EH (cell line): Measurements from ENCODE around the gene GRIA1.
A peak's percentile ranks its signal among the peaks of the same experiment; 100 is the strongest.

ENCODE experiments used
- DNase-seq: peaks from one replicate; pipeline ENCODE4 v3.0.0-alpha.2; 2015; ENCODE audit warnings: low read depth

The GRIA1 gene

DNA sequence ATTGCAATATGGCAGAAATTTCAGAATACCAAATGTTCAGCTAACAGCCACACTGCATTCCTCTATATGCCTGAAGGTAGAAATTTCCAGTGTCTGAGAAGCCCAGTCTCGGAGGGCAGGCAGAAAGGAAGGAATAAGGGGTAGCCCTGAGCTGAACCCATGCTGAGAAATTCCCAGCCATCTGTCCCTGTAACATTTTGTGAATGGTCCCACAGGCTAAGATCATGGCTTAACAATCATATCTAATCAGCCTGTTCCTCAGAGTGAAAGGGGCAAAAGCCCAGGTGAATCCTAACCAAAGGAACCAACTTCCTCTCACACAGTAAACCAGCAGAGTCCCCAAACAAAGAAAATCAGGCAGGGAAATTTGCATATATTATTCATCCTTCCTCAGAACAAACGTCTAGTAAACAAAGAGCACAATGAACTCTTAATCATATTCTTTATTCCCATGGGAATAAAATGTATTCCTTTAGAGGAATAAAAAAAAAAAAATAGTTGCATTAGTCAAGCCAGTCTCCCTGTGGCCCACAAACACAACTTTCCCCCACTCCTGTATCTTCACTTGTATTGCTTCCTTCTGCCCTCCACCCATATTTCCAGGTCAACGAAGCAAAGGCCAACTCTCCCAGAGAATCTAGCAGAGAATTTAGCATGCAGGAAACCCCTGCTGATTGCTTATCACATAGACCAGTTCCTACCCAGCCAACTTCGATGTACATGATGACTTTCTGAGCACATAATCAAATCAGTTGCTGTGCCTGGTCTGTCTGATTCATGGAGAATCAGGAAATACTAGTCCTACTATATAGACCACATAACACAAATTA, 290.6 kb downstream of the GRIA1 start:
- DNase-seq: no peak

DNA sequence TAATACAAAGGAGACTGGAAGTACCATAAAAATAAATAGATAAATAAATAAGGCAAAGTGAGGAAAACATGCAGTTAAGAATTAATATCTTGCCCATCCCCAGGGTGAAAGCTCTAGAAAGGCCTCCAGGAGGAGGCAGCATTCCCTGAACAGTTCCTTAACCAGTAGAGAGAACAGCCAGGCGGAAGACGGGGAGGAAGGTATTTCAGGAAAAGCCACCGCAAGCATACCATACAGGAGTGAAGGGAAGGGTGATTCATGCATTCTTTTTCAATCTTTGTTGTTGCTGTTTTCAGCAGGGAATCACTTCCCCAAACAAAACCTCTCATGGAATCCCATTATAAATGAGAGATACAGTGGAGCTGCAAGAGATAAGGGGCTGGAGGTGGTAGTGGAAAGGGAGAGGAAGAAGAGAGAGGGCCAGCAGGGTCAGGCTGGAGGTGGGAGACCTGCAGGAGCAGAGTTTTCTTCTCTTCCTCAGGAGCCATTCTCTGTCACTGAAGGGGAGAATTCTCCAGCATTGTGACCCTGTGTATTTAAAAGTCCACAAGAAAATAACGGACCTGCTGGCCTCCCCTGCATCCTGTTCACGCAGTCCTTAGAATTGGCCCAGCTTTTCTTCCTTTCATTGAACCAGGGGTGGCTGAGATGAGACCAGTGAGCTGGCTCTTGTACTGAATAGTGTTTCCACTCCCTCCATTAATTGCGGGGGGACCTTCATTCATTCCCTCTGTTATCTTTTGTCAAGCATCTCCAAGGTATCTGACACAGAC, 292.3 kb downstream of the GRIA1 start:
- DNase-seq: peak; percentile 45

DNA sequence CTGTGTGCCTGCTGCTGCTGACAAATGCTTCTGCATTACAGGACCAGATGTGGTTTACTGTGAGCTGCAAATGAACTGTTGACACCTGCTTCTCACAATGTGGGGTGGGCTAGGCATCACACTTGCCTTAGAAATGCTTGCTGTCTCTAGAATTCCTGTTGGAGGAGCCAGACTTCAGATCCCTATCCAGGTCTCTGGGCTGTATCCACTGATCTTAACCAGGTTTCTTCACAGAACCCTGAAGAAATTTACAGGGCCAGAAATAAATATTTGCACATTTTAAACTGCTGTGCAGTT, 292.8 kb downstream of the GRIA1 start:
- DNase-seq: no peak

DNA sequence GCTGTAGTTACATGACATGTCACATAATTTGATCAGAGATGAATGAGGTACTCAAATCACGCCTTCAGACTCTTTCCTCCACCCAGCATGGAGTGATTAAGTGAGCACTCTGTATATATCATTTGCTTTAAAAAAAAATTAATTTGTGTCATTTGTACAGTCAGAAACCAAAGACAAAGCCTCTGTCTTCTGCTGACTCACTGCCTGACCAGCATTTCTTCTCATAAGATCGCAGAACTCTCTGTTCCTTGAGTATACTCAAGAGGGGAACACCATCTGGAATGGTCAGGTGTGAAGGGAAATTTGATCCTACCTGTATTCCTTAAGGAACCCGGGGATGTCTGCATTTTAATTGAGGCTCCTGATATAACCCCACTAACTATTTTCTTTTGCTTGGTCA, 293.8 kb downstream of the GRIA1 start:
- no peak for DNase-seq

DNA sequence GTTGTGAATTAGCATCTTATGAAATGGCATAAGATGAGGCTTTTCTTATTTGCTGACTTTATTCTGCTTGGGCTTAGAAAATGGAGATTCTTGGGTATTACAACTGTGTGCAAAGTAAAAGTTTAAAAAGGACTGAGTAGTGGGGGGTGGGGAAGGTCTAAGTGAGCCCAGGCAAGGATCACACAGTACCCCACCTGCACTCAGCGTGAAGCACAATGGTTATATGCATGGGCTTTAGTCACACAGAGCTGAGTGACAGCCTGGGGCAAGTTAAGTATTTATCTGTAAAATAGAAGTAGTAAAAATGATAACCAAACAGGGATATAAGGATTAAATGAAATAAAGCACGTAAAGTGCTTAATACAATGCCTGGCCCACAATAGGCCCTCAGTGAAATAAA, 300.9 kb downstream of the GRIA1 start:
- DNase-seq: no peak

DNA sequence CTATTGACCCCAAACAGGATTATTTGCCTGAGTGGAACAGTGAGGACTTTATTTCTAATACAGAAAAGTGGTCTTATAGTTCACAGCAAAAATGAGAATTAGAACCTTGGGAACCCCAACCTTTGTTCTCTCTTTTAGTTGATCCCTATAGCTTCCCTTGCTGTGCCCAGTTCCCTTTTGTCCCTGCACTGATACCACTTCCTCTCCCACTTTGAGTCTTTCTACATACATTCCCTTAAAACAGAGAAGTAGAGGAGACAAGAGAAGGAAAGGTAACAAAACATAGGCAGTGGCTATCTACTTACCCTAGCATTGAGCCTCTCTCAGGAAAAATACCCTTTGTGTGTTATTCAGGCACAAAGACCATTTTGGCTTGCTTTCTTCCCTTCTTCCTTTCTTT, 301.8 kb downstream of the GRIA1 start:
- no peak for DNase-seq

DNA sequence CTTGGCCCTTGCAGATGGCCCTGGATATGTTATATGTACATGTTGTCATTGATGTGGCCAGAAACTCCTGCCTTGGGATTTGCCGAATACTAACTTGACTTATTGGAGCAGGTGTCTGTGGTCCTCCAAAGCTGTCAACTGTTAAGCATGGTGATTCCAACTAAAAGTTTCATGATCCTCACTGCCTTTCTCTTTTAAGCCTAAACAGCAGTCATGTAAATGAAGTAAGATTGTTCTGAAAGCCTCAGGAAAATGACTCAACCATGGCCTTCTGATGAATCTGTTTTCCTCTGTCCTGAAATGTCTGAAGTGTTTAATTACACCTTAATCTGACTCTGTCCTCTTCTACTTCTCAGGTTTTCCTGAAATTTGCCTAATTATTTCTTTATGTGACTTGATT, 303.2 kb downstream of the GRIA1 start:
- no peak for DNase-seq

DNA sequence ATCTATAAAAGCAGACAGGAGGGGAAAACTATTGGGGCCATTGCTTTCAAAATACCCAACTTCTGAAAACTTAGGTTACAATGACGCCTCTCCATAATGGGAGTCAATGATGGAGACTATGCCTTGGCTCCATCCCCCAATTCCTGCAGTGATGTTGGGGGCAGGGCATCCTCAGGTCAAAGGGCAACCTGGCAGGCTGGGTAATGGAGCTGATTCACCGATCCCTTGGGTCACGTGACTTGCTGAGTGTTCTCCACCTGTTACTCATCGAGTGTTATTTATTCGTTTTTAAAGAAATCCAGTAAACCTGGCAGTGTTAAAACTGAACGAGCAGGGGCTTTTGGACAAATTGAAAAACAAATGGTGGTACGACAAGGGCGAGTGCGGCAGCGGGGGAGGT, 303.9 kb downstream of the GRIA1 start:
- no peak for DNase-seq

DNA sequence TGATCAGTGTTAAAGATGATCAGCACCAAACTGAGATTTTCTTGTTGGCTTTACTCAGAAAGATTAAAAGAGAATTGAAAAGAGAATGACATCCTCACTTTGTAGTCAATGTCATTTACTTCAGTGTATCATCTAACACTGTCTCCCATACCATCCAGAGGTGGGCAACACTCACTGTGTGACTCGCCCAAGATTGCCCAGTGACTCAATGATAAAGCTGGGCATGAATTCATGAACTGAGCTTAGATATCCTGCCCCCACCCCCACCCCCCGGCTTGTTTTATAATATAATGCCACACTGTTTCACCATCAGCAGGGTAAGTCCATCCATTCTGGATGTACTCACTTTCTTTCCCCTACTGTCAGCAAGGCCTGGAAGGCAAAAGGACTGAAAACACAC, 306.1 kb downstream of the GRIA1 start:
- no peak for DNase-seq

DNA sequence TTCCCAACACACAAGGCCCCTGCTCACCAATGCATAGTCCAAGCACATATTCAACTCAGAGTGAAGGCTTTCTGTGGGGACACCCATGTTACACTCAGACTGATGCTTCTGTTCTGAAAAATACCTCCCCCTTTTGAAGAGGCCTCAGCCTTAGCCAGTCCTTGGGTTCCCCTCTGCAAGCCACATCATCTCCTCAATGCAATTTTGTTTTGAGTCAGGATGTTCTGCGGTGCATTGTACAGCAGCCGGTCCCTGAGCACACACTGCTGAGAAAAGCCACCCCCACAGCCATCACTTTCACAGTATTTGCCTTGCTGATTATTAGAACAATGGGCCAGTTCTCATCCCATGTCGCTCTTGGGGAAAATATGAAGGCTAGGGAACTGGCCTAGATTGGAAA, 307.0 kb downstream of the GRIA1 start:
- DNase-seq: no peak

DNA sequence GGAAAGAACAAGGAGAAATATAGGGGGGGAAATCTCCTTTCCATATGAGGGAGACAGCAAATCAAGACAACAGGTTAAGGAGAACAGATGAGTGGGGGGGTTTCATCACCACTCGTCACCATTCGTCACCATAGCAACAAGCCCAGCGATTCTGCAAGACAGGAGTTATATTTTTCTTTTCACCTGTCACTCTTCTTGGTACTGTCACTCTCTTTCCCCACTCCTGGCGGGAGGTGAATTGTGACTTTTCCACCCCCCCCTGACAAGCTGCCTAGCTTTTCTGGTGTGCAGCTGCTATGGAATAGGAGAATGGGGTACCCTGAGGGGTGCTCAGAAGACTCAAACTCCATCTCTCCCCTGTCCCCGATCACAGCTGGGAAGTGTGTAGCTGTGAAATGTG, 308.4 kb downstream of the GRIA1 start:
- no peak for DNase-seq

DNA sequence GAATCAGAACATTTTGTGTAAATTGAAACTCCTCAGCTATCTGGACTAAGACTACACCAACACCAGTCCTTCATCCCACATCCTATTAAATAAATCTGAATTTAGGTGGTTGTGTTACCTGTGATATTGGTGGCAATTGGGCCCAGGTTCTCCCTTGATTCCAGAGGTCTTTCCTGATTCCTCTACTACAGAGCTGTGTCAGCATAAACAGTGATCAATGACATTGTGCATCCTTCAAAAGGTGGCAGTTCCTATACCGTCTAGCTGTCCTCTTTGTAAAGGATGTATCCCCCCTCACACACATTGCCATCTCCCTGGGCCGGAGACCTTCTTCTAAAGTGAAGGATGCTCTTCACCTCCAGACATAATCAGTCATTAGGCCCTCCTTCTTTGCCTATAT, 309.0 kb downstream of the GRIA1 start:
- DNase-seq: no peak

DNA sequence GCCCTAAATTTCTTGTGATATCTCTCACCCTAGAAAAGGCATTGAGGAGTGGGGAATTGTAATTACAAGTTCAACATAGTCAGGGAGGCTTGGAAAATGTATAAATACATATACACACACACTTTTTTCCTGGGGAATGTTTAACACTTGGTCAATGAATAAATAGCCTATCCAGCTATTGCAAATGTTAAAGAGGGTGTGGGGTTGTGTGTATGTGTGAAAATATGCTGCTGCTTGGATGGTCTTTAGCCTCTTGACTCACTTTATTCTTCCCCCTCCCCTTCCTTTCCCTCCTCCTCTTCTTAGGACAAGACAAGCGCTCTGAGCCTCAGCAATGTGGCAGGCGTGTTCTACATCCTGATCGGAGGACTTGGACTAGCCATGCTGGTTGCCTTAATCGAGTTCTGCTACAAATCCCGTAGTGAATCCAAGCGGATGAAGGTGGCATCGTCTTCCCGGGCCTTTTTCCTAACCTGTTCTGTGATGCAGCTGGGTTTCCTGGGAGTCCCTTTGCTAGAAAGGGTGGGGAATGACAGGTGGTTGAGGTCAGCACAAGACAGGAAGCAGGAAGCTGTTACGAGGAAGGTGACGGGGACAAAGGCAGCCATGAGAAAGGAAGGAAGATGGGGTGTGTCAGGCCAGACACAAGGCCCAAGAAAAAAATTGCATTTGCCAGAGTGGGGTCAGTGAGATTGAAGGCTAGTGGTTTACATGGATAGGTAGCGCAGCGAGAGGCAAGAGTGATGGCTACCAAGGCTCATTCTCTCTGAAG, 311.8 kb downstream of the GRIA1 start:
- no peak for DNase-seq

DNA sequence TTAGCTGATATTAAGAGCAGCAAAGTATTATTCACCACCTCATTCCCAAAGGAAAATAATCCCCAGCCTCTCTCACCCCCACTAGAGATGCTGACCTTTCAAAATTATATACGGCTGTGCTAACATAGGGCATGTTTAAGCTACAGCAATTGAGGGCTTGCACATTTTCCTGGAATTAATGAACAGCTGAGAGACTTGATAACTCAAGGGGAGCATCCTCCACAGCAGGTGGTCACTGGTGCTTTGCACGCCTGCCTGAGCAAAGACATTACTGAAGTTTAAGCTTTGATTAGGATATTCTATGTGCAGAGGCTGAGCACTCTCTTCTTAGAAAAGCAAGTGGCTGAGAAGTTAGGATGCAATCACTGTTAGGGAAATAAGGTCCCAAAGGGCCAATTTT, 317.3 kb downstream of the GRIA1 start:
- no peak for DNase-seq

DNA sequence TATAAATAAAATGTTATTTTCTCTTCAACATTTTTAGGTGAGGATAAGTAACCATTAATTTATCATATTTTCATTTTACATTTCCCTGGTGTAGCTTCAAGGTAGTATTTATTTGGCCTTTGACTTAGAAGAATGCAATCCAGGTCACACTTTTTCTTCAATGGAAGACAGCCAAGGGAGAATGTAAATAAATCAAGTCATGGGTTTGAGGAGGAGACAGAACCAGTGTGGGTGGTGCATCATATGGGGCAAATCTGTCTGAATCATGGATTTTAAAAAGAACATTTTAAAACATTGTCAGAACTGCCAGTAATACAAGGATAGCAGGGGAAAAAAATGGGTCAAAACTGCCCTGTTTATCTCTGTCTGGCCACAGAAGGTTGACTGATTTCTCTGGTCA, 318.7 kb downstream of the GRIA1 start:
- DNase-seq: no peak

DNA sequence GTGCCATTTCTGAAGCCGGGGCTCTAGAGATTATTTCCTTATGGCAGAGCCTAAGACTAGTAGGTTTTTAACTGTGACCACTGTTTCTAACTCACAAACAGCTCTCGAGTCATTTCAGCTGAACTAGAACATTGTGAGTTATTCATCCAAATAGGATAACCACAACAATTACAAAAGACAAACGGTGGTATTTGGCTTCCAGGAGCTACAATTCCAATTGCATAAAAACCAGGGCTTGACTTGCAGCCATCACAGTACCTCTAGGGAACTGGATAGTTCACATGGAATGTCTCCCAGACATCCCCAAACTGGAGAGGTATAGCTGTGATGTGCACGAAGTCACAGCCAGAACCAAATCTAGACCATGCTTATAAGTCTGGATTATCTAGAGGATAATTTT, 323.4 kb downstream of the GRIA1 start:
- peak; percentile 21 for DNase-seq

DNA sequence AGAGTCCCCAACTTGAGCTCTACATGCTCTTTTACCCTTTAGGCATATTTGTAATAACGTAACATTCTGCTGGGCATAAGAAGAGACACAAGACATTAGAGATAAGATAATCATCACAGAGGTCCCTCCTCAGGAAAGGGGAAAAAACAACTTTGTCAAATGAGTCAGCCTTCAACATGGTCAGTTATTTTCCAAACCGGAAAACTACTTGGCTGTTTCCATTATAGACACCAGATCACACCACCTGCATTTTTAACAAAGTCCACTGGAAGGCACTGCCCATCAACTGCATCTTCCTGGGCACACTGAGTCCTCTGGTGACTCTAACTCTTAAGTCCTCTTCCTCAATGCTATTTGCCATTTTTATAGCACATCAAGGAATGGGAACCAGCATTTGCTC, 326.4 kb downstream of the GRIA1 start:
- peak; percentile 53 for DNase-seq

DNA sequence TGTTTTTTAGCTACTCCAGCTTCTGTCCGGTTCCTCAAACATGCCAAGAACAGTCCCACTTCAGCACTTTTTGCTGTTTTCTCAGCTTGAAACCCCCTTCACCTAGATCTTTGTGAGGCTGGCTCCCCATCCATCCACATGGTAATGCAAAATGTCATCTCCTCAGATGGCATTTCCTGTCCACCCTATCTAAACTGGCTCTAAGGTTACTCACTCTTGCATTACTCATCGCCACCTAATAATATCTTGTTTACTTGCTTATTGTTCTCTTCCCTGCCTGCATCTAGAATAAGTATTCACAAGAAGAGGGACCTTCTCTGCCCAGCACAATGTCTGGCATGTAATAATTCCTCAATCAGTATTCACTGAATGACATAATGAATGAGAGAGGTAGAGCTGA, 328.2 kb downstream of the GRIA1 start:
- DNase-seq: peak; percentile 48

DNA sequence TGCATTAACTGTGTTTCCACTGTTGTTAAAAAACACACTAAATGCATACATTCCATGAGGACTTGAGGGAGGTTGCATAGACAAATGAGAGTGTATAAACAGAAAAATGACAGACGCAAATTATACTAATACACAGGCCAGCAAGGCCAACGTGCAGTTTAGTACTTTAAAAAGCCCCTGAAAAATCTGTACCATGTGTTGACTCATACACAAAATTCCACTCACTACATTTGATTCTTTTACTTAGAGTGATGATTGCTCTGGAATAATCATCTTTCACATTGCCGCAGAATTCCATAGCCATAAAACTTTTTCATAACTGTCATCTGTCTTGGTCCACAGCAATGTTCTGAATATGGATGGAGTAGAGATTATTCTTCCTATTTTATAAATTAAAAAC, 332.6 kb downstream of the GRIA1 start:
- no peak for DNase-seq

DNA sequence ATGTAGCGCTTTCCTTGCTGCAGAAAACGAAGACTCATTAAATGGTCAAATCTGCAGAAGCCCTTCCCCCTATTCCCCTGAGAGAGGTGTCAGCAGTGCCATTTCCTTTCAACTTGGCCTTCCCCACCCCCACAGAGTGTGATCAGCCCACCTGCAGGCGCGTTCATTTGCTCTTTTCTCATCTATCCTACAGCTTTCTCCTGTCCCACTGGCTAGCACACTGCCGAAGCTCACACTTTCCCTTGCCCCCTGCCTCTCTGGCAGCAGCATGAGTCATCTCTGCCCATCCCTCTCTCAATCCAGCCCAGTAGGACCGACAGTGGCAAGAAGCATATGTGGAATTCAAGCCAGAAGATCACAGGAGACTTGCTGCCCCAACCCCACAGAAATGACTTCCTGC, 334.4 kb downstream of the GRIA1 start:
- peak; percentile 19 for DNase-seq

DNA sequence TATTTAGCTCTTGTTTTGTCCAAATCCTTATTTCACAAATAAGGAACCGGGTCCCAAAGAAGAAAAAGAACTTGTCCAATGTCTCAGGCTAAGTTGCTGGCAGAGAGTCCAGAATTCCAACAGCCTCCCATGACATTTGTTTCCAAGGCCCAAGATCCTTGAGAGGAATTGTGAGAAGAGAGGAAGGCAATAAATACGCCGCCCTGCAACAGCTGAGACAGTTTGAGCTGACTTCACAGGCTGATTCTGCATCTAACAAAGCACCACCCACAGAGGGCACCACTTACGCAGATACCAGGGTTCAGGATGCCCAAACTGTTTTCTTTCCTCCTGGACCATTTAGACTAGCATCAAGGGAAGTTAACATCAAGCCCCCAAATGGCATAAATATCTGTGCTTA, 336.9 kb downstream of the GRIA1 start:
- peak; percentile 38 for DNase-seq

DNA sequence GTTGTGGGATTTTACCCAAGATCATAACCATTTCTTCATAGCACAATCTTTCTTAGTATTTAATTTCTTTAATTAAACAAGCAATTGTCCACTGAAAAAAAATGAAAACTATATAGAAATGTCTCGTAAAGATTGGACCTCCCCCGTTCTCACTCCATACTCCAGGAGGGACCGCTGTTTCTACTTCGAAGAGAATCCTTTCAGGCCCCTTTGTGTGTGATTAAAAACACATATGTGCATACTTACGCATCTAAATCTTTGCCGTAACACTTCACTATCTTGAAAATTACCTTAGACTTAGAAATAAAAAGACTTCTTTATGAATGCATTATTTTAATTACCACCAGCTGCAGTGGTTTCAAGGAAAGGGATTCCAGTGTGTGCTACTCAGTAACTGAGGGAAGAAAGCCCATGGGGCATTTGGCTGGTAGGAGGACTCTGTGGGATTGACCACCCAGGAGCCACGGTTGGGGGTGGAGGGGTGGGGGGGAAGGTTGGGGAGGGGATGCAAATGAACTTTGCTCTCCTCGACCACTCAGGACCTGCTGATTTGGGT, 339.1 kb downstream of the GRIA1 start:
- peak; percentile 39 for DNase-seq

DNA sequence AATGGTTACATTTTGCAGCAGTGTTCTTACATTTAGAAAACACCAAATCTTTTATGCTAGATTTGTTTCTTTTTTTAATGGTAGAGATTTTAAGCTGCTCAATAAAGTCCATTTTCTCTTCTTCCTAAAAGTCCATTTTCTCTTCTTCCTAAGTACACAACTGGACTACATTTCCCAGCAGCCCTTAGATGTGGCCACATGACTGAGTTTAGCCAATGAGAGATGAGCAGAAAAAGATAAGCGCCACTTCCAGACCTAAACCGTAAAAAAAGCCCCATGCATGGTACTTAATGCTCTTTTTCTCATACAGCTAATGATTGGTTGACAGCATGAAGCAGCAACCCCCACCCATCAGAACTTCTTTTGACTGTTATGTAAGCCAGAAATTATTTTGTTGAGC, 341.5 kb downstream of the GRIA1 start:
- DNase-seq: peak; percentile 68
